Kidney epithelial cell (primary cell): Measurements from ENCODE around the gene RNF149. TPM values are rescaled to one million over a fixed set of nuclear protein-coding genes. Genes with fewer than 3 reads are reported as not detected.
A peak's percentile ranks its signal among the peaks of the same experiment; 100 is the strongest.

Source experiments
- DNase-seq: peaks from one replicate; pipeline ENCODE4 v3.0.0-alpha.2; 2010; ENCODE audit warnings: low read depth
- H3K27me3 ChIP-seq: 2 replicates; pipeline ENCODE4 v1.6.0; 2011; ENCODE audit warnings: low read length; ENCODE audit not compliant: control insufficient read depth, insufficient read depth
- H3K36me3 ChIP-seq: 2 replicates; pipeline ENCODE4 v1.5.1; 2011; ENCODE audit warnings: low read length; ENCODE audit not compliant: control insufficient read depth, insufficient read depth
- H3K4me3 ChIP-seq: 2 replicates; pipeline ENCODE4 v1.5.1; 2011; ENCODE audit warnings: low read depth, mild to moderate bottlenecking, control low read depth, low read length
- CTCF ChIP-seq: IDR thresholded peaks from 2 replicates; pipeline ENCODE4 v1.5.1; 2011; ENCODE audit warnings: mild to moderate bottlenecking, moderate library complexity, low read length, control low read depth, inconsistent platforms; ENCODE audit not compliant: insufficient read depth, poor library complexity, severe bottlenecking
- total RNA-seq: library from RNA; depleted of rRNA; stranded (reverse); fragments of >200 nt; gene quantifications from 2 replicates; pipeline ENCODE4 v1.2.3, GENCODE V29; 2015

Gene RNF149
- total RNA-seq, 1 donor from 2014 or later = 66.2 TPM

- DNase-seq = no peak
- TF ChIP-seq CTCF = no peak
- Histone ChIP-seq H3K4me3 (no peak overlapping the region), H3K27me3 (no peaks in the 10 kb centered on the region), H3K36me3 (no peaks in the 10 kb centered on the region)
Measured at GRCh38 chr2:101278925-101279324, 29.6 kb downstream of the RNF149 start.

- Histone ChIP-seq H3K36me3 (no peaks in the 10 kb centered on the region), H3K27me3 (no peaks in the 10 kb centered on the region), H3K4me3 (no peak overlapping the region)
- no peak for TF ChIP-seq CTCF
- DNase-seq = no peak
Measured at GRCh38 chr2:101277111-101277510, 31.4 kb downstream of the RNF149 start.

- Histone ChIP-seq H3K36me3 (no peaks in the 10 kb centered on the region), H3K27me3 (no peaks in the 10 kb centered on the region), H3K4me3 (no peak overlapping the region)
- TF ChIP-seq CTCF = no peak
- no peak for DNase-seq
Measured at GRCh38 chr2:101274142-101274541, 34.4 kb downstream of the RNF149 start.

GRCh38 chr2:101273056-101273455 lies 35.4 kb downstream of the RNF149 start:
- Histone ChIP-seq H3K36me3 (no peaks in the 10 kb centered on the region), H3K4me3 (no peak overlapping the region), H3K27me3 (no peaks in the 10 kb centered on the region)
- no peak for DNase-seq
- peak; percentile 10 for TF ChIP-seq CTCF

- Histone ChIP-seq H3K27me3 (no peaks in the 10 kb centered on the region), H3K4me3 (no peak overlapping the region), H3K36me3 (no peaks in the 10 kb centered on the region)
- no peak for DNase-seq
- no peak for TF ChIP-seq CTCF
Measured at GRCh38 chr2:101272045-101272784, 36.3 kb downstream of the RNF149 start.

GRCh38 chr2:101270700-101271259 lies 37.7 kb downstream of the RNF149 start:
- no peak for DNase-seq

More at GRCh38 chr2:101270700-101271259, 37.7 kb downstream of the RNF149 start:
- Histone ChIP-seq H3K4me3 (no peak overlapping the region), H3K27me3 (no peaks in the 10 kb centered on the region), H3K36me3 (no peaks in the 10 kb centered on the region)
- TF ChIP-seq CTCF = no peak
